AML-193 (cell line): ENCODE results near the gene MAD2L1BP.
"Not testable (repeated sequence)": the region's sequence is repeated elsewhere in the genome, so short reads cannot be mapped to it uniquely, and the experiment has no call there.

Source experiments
- DNase-seq, 2 experiments: peaks; one replicate each; lab custom pipeline; 2025; lab: John Stamatoyannopoulos, UW

MAD2L1BP gene, protein sequence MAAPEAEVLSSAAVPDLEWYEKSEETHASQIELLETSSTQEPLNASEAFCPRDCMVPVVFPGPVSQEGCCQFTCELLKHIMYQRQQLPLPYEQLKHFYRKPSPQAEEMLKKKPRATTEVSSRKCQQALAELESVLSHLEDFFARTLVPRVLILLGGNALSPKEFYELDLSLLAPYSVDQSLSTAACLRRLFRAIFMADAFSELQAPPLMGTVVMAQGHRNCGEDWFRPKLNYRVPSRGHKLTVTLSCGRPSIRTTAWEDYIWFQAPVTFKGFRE

GRCh38 chr6:43635387-43636307, at the start of gene MAD2L1BP:
MAD2L1BP (plus strand) TSS chr6:43635840; CDS start chr6:43635876, 36 bp downstream.
- peak; percentile 74 to 82 for DNase-seq

- DNase-seq = no peak
Measured at GRCh38 chr6:43588194-43588593, 47.4 kb upstream of the MAD2L1BP start.

DNA sequence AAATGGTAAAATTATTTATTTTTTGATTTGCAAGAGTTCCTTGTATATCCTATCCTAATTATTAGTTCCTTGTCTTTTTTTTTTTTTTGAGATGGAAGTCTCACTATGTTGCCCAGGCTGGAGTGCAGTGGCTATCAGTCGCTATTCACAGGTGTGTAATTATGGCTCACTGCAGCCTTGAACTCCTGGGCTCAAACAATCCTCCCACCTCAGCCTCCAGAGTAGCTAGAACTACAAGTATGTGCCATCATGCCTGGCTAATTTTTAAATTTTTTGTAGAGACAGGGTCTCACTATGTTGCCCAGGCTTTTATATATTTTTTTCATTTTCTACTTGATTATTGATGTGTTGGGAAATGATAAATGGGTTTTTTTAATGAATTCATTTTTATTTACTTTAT, 46.1 kb upstream of the MAD2L1BP start:
- not testable (repeated sequence) for DNase-seq

DNA sequence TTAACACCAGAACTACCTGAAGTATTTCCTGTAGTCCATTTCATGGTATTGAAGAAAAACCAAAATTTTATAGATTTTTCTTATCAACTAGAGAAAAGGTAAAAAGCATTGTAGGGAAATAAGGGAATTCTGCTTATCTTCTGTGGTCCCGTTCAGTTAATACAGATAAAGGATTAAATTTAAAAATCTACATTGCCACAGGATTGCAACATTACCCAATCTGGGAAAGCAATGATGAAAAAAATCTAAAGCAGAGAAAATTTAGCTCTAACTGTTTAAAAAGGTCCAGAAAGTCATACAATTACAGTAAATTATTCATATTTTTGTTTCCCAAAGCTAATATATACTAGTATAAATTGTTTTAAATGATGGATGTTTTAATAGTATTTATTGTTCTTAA, 41.7 kb upstream of the MAD2L1BP start:
- no peak for DNase-seq

GRCh38 chr6:43600595-43600994, 35.0 kb upstream of the MAD2L1BP start:
- no peak for DNase-seq

DNA sequence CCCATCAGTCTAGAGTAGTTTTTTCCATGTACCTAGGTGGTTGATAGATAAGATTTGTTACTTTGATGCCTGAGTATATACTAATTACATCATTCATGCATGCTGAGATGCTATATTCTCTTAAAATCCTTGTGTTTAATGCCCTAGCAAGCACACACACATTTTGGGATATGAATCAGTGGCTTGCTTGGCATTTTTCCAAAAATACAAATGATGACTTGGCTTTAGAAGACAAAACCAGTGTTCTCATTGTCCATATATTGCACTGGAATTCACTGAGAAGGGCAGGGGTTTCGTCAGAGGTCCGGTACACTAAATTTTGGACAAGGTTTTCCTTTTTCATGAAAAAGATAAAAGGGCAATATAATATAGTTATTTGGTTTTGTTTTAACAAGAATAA, 31.5 kb upstream of the MAD2L1BP start:
- DNase-seq = no peak

DNA sequence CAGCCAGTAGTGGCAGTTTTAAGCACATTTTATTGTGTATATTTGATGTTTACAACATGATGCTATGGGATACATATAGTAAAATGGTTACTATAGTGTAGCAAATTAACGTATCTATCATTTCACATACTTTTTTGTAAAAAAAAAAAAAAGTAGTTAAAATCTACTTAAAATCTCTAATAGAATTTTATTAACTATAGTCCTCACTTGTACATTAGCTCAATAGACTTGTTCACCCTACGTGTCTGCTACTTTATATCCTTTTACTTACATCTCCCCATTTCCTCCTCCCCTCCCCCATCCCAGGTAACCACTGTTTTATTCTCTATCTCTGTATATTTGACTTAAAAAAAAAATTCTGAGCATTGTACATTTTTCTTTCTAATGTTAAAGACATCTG, 29.6 kb upstream of the MAD2L1BP start:
- no peak for DNase-seq

DNA sequence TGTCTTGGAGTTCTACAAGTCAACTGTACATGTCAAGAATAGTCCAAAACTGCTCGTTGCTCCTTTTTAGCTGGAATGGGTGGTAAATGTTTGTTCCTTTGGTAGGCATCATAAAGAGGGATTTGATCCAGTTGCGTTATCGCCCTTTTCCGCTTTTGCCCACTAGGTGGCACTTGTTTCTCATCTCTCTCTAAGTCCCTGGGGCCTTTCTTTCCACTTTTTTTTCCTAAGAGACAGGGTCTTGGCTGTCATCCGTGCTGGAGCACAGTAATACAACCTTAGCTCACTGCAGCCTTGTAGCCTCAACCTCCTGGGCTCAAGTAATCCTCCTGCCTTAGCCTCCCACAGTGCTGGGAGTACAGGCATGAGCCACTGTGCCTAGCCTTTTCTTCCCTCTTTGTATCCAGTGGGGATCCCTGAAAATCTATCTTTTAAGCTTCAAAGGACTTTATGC, 27.3 kb upstream of the MAD2L1BP start:
- peak; percentile 53 to 72 for DNase-seq

DNA sequence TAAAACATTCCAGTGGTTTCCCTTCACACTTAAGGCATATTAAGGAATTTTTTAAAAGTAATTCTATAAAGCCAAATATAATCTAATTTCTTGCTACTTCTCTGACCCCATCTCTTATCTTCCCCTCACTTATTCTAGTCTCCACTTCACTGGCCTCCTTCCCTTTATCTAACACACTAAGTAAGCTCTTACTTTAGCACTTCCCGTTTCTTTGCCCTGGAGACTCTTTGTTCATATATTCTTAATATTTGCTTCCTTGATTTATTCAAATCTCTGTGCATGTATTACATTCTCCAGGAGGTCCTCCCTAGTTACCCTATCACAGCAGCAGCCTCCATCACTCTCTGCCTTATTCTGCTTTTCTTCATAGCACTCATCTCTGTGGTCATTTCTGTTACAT, 26.8 kb upstream of the MAD2L1BP start:
- DNase-seq = peak; percentile 15 to 24

- no peak for DNase-seq
Measured at GRCh38 chr6:43609402-43609801, 26.2 kb upstream of the MAD2L1BP start.

GRCh38 chr6:43610431-43610830, 25.2 kb upstream of the MAD2L1BP start:
- no peak for DNase-seq

GRCh38 chr6:43613721-43614395, 21.8 kb upstream of the MAD2L1BP start:
- no peak for DNase-seq

DNA sequence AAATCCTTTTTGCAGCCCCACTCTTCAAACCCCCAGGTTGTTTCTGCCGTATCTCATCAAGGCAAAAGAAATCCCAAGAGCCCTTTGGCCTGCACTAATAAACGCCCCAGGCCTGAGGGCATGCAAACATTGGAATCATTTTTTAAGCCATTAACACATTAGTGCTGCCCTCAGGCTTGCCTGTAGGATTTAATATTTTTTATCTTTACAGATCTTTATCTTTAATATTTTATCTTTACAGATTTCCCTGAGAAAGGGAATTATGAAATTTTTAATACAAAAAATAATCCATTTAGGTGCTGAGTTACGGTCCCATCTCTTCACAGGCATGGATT, 21.3 kb upstream of the MAD2L1BP start:
- DNase-seq = no peak

DNA sequence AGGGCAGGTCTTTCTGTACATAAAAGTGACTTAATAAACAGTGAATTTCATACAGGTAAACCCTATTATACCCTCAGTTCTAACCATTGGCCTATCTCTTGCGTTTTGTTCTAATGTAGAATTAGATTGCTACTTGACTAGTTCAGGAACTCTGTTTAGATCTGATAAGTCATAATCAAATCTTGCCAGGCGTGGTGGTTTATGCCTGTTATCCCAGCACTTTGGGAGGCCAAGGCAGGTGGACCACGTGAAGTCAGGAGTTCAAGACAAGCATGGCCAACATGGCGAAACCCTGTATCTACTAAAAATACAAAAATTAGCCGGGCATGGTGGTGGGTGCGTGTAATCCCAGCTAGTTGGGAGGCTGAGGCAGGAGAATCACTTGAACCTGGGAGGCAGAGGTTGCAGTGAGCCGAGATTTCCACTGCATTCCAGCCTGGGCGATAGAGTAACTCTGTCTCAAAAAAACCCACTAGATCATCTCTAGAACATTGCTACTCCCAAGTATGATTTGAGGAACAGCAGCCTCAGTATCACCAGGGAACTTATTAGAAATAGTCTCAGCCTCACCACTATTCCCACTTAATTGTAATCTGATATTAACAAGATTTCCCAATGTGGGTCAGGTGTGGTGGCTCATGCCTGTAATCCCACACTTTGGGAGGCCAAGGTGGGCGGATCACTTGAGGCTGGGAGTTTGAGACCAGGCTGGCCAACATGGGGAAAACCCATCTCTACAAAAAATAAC, 18.7 kb upstream of the MAD2L1BP start:
- DNase-seq = no peak

DNA sequence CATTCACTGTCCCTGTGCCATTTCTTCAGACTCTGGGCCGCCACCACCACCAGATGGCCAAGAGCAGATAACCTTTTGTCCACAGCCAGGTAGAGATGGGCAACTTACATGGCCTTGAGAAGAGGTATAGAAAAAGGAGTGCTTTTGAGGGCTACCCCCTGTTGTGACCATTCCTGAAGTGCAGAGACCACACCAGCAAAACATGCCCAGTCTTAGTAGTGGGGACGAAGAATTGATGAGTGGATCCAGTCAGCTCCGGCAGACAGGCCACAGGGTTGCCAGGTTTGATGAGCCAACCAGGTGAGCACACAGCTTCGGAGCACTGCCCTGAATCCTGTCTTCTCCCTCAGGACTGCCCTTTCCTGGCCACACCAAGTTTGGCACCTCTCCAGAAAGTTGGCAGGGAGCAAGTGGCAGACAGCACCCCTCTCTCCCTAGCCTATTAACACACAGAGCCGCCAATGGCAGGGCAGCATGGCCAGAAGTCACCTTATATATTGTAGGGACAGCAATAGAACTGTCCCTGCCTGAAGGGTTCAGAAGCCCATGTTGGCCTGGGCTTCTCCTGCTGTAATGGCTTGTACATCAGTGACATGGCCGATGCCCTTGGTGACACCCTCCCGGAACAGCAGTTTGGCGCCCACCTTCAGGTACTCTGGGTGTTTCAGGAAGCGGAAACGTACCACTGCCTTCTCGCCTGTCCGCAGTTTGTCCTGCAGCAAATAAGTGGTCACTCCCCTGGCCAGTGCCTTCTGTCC, 14.4 kb upstream of the MAD2L1BP start:
- DNase-seq = no peak

- no peak for DNase-seq
Measured at GRCh38 chr6:43621836-43622180, 13.8 kb upstream of the MAD2L1BP start.

GRCh38 chr6:43622541-43622940, 13.1 kb upstream of the MAD2L1BP start:
- no peak for DNase-seq

GRCh38 chr6:43623880-43624785, 11.5 kb upstream of the MAD2L1BP start:
- DNase-seq = no peak

- DNase-seq = no peak
Measured at GRCh38 chr6:43624786-43625288, 10.8 kb upstream of the MAD2L1BP start.

- DNase-seq = no peak
Measured at GRCh38 chr6:43625393-43625992, 10.1 kb upstream of the MAD2L1BP start.
